Occipital lobe (tissue), 2 donors: ENCODE measurements around the gene PLOD1. TPM values are rescaled to one million over a fixed set of nuclear protein-coding genes. Genes with fewer than 3 reads are reported as not detected.
"Not testable (repeated sequence)": the region's sequence is repeated elsewhere in the genome, so short reads cannot be mapped to it uniquely, and the experiment has no call there.

Experiments
- DNase-seq: peaks from one replicate; lab custom pipeline; 2025; lab: John Stamatoyannopoulos, UW
- total RNA-seq: library from RNA; depleted of rRNA; stranded (reverse); fragments of >200 nt; gene quantifications from one replicate; pipeline ENCODE4 v1.2.3, GENCODE V29; 2014

PLOD1 gene
- total RNA-seq, 1 donor from 2014 or later: 23.9 TPM

DNA sequence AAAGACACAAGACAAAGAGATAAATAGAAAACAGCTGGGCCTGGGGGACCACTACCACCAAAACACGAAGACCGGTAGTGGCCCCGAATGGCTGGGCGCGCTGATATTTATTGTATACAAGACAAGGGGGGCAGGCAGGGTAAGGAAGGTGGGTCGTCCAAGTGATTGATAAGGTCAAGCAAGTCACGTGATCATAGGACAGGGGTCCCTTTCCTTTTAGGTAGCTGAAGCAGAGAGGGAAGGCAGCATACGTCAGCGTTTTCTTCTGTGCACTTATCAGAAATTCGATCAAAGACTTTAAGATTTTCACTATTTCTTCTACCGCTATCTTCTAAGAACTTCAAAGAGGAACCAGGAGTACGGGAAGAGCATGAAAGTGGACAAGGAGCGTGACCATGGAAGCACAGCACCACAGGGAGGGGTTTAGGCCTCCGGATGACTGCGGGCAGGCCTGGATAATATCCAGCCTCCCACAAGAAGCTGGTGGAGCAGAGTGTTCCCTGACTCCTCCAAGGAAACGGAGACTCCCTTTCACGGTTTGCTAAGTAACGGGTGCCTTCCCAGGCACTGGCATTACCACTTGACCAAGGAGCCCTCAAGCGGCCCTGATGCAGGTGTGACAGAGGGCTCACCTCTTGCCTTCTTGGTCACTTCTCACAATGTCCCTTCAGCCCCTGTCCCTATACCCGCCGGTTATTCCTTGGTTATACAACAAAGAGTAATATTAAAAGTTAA lies 21.9 kb upstream of the PLOD1 start:
- not testable (repeated sequence) for DNase-seq

GRCh38 chr1:11913291-11913690 lies 21.2 kb upstream of the PLOD1 start:
- DNase-seq: no peak

- no peak for DNase-seq
Observed at GRCh38 chr1:11914024-11914423, 20.5 kb upstream of the PLOD1 start.

DNA sequence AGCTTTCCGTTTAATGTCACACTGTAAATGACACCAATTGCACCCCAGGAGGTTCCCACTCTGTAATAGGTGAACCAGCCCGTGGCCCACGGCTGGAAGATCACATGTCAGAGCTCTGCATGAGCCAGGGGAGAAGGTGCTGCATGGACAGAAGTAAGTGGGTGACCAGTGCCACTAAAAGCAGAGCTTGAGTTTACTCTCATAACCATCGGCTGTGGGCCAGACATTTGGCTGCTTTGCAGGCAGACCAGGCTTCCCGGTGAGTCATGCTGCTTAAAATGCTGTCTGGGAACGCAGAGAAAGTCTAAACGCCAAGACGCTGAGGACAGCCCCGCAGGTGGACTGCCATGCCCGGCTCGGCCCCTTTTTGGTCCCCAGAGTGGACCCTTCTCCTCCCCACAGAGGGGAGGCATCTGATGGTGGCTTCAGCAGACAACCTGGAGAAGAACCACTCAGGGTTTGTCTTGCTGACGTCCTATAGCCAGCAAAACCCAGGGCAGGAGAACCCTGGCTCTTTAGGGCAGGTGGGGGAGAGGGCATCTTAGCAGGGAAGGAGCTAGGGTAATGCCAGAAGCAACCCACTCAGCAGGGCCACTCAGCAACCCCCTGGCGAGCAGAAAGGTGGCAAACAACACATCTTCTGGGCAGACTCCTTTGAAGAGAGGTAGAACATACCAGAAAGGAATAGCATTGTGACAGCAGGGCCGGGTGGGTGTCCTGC lies 15.6 kb upstream of the PLOD1 start:
- DNase-seq: peak; percentile 74

GRCh38 chr1:11919621-11920020 lies 14.9 kb upstream of the PLOD1 start:
- DNase-seq: no peak

DNA sequence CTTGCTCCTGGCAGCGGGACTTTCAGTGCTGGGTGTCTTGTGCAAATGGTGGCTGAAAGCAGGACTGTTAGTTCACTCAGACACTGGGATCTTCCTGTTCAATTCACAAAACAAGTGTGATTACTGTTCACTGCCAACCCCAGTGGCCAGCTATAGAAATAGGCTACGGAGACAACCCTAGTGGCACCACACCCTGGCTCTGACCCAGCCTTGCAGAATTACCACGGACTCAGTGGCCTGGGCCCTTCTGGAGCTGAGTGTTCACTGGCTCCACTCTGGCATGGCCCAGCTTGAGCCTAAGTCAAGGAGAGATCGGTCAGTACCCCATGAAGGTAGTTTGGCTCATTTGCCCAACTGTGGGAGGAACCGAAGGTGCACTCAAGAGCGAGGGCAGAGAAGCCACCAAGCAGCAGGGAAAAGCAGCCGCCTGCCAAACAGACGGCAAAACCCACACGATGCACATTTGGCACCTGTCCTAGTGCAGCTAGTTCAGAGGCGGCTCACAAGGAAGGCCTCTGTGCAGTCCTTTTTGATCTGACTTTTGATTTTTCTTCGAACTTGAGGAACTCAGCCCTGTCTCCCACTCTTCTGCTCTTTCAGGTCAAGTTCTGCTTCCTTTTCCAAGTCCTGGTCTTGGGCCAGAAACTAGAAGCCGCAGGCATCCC lies 14.1 kb upstream of the PLOD1 start:
- DNase-seq: no peak

GRCh38 chr1:11921022-11921421 lies 13.5 kb upstream of the PLOD1 start:
- DNase-seq: no peak

DNA sequence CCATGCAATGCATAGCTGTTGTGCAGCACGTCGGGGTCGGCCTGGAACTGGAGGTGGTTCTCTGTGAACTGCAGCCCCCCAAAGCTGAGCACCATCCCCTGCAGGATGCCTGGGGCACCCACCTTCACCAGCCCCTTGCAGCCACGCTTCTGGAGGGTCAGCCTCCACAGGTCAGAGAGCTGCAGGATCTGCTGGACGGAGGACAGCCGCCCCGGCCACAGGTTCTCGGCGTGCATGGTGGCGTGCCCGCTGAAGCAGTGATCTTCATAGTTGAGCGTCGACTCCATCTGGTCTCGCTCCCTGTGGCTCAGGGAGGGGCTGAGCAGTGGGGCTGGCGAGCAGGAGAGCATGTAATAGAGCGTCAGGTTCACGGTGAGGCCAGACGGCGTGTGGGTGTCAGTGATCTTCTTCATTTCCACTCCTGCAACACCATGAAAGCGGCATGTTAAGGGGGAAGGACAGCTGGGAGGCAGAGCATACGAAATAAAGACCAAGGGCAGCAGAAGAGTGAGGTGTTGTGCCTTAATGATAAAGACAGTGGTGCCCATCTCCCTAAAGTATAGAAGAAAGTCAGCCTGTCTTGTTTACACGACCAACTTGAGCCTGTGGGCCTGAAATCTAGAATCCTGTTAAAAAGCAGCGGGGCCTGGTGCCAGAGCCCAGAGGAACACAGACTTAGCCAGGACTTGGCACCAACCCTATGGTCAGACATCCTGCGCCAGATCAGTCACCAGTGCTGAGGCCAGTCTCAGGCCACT lies 11.3 kb upstream of the PLOD1 start:
- DNase-seq: no peak

DNA sequence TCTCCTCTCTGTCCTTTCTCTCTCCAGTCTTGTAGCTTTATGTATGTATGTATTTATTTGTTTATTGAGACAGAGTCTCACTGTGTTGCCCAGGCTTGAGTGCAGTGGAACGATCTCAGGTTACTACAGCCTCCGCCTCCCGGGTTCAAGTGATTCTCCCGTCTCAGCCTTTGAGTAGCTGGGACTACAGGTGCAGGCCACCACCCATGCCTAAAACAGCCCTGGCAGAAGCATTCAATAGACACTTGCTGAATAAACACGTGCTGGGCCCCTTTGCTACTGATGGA lies 10.7 kb upstream of the PLOD1 start:
- DNase-seq: no peak

DNA sequence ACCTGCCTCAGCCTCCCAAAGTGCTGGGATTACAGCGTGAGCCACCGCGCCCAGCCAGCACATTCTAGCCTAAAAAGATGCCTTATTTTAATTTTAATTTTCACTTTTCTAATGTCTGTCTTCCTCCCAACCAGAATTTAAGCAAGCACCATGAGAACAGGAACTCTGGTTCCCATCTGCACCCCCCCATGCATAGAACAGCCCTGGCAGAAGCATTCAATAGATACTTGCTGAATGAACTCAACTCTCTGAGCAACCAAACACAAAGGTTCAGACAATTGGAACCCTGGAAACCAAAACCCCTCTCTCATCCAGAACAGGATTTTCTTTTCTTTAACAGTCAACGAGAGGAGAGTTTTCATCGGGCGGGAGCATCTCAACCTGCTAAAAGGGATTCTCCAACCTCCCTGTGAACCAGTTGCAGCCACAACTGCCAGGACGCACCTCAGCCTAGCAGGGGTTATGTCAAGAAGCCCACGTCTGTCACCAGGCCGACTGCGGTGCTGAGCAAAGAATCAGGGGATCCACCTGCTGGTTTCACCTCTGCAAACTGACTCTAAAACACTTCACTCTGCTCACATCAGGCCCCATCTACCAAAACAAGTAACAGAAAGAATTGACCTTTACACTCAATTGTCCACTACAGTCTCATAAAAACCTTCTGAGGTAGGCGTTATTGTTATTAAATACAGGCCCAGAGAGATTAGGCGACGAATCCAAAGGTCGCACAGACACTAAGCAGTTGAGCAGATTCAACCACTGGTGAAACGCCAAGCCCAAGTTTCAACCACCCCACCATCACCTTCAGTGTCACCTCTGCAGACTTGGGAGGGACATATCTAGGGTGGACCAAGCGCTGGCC lies 10.0 kb upstream of the PLOD1 start:
- no peak for DNase-seq

GRCh38 chr1:11925196-11925937 lies 9.2 kb upstream of the PLOD1 start:
- not testable (repeated sequence) for DNase-seq

GRCh38 chr1:11925938-11926292 lies 8.6 kb upstream of the PLOD1 start:
- no peak for DNase-seq

- DNase-seq: no peak
Observed at GRCh38 chr1:11927866-11928592, 6.5 kb upstream of the PLOD1 start.

GRCh38 chr1:11929849-11930248 lies 4.7 kb upstream of the PLOD1 start:
- DNase-seq: no peak

DNA sequence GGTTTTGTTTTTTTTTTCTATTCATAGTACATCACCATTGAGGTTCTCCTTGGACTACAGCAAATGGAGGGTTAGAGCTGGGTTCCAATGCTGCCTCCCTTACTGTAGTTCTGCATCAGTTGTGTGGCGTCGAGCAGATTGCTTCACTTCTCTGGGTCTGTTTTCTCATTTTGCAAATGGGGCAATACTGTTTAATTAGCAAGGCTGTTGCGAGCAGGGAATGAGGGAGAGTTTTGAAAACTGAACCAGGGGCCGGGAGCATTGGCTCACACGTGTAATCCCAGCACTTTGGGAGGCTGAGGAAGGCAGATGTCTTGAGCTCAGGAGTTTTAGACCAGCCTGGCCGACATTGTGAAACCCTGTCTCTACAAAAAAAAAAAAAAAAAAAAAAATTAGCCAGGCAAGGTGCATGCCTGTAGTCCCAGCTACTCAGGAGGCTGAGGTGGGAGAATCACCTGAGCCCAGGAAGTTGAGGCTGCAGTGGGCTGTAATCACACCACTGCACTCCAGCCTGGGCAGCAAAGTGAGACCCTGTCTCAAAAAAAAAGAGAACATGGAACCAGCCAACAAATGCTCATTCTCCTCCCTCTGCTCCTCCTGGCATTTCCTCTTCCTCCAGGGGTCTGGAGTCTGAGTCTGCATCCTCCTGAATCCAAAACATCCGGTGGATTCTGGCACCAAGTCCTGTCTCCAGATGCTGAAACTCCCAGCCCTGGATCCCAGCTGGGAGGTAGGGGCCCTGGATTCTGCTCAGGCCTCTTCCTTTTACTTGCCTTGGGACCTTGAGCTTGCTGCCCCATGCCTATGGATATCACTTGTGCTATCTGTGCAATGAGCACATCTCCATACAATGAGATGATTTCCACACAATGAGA lies 3.7 kb upstream of the PLOD1 start:
- no peak for DNase-seq

DNA sequence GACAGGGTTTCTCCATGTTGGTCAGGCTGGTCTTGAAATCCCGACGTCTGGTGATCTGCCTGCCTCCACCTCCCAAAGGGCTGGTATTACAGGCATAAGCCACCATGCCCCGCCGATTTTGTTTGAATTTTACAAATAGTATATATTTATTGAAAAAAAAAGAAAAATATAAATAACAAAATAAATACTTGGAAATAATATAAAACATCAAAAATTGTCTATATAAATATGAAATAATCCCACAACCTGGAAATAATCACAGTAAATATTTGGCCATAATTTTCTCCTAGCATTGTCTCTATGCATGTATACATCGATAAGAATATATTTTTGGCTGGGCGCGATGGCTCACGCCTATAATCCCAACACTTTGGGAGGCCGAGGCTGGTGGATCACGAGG lies 2.7 kb upstream of the PLOD1 start:
- DNase-seq: no peak

DNA sequence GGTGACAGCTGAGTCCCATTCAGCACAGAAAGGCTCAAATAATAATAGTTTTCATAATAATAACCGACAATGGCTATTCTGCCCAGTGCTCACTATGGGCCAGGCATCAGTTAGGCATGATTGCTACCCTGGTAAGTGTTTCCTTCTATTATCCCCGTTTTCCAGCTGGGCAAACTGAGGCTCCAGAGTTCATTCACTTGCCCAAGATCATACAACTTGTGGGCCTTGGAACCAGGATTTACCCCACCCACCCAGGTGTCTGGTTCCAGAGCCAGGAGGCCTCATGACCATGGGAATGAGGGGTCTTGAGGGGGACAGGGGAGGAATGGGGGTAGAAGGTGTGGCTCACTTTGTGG lies 518 bp downstream of the PLOD1 start:
- DNase-seq: no peak

DNA sequence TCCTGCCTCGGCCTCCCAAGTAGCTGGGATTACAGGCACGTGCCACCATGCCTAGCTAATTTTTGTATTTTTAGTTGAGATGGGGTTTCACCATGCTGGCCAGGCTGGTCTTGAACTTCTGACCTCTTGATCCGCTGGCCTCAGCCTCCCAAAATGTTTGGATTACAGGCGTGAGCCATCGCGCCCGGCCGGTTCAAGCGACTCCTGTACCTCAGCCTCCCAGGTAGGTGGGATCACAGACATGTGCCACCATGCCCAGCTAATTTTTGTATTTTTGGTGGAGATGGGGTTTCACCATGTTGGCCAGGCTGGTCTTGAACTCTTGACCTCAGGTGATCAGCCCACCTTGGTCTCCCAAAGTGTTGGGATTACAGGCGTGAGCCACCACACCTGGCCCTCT lies 1.2 kb downstream of the PLOD1 start:
- DNase-seq: not testable (repeated sequence)
